CD1c-positive myeloid dendritic cell (primary cell): ENCODE data around the gene B3GALNT2.

Experiments
- DNase-seq: peaks from one replicate; pipeline ENCODE4 v3.0.0-alpha.2; 2016; ENCODE audit errors: extremely low spot score

B3GALNT2 gene

GRCh38 chr1:235409042-235409820 is 95.0 kb downstream of the B3GALNT2 start:
- no peak for DNase-seq

GRCh38 chr1:235408503-235408960 is 95.7 kb downstream of the B3GALNT2 start:
- DNase-seq: no peak

DNA sequence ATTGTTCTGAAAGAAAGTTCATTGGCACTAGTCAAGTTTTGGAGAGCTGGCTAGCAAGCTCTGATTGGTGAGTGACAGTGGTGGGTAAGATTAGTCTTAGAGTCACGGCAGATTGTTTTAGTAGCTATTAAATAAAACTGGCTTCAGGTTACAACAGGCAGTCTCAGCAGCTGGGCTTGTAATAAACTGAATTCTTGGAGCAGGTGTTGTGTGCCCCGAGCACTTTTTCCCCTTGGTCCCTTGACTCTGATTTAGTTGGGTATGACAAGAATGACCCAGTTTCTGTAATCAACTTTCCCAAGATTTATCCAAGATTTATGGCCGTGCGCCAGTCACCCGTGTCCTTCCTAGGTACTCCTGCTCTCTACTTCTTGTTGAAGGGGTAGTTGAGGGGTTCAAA is 96.8 kb downstream of the B3GALNT2 start:
- DNase-seq: no peak

GRCh38 chr1:235404190-235404589 is 100.1 kb downstream of the B3GALNT2 start:
- no peak for DNase-seq

GRCh38 chr1:235403593-235403992 is 100.7 kb downstream of the B3GALNT2 start:
- DNase-seq: no peak

GRCh38 chr1:235402457-235403200 is 101.6 kb downstream of the B3GALNT2 start:
- no peak for DNase-seq

DNA sequence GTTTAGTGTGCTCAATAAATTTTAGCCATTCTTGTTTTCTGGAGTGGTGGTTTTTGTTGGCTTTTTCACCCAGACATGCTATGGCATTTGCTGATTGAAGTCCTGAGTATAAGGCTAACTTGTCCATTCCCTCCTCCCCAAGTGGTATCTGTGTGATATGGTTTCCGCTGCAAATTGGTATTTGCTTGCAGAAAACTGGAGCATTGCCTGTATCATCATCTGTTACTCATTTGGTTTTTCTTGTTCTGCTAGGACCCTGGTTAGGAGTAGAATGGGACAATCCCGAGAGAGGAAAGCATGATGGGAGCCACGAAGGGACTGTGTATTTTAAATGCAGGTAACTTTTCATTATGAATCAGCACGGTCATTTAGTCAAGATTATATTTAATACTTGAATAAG is 103.0 kb downstream of the B3GALNT2 start:
- DNase-seq: no peak
